ENCODE data around the gene ST3GAL3. TPM values are rescaled to one million over a fixed set of nuclear protein-coding genes. Genes with fewer than 3 reads are reported as not detected.
"Not testable (repeated sequence)": the region's sequence is repeated elsewhere in the genome, so short reads cannot be mapped to it uniquely, and the experiment has no call there.

ST3GAL3 gene
- total and polyA plus RNA-seq, 8 donors = 5.6 to 11.4 (median 8.6) TPM

GRCh38 chr1:43772978-43773377, 65.6 kb downstream of the ST3GAL3 start:
- intact Hi-C loops (cut with DNase I) = loop anchor here in 1 of 3 donors (10.0 kb wide), 1 partner anchor 252 kb away; no protein-coding TSS in a partner anchor
- Histone ChIP-seq H3K27ac (no peak overlapping the region), H3K4me3 (no peak overlapping the region), H3K36me3 (no peaks in the 10 kb centered on the region), H3K27me3 (no peaks in the 10 kb centered on the region), H3K4me1 (no peaks in the 10 kb centered on the region), H3K9me3 (no peaks in the 10 kb centered on the region)
- FAIRE-seq (no peak), DNase-seq (no peak), ATAC-seq (no peak)
- no peak for TF ChIP-seq CTCF (IDR thresholded peaks at IDR 0.05)
- 92 to 97% methylated on average over 5 of the region's 5 CpGs for WGBS, 2 donors

GRCh38 chr1:43773821-43774220, 66.5 kb downstream of the ST3GAL3 start:
- ATAC-seq (no peak), DNase-seq (no peak), FAIRE-seq (no peak)
- no peak for TF ChIP-seq CTCF (IDR thresholded peaks at IDR 0.05)
- Histone ChIP-seq H3K4me3 (no peak overlapping the region), H3K27ac (no peak overlapping the region), H3K4me1 (no peaks in the 10 kb centered on the region), H3K9me3 (no peaks in the 10 kb centered on the region), H3K27me3 (no peaks in the 10 kb centered on the region), H3K36me3 (no peaks in the 10 kb centered on the region)
- intact Hi-C loops (cut with DNase I) = loop anchor here in 1 of 3 donors (10.0 kb wide), 1 partner anchor 251 kb away; no protein-coding TSS in a partner anchor

DNA sequence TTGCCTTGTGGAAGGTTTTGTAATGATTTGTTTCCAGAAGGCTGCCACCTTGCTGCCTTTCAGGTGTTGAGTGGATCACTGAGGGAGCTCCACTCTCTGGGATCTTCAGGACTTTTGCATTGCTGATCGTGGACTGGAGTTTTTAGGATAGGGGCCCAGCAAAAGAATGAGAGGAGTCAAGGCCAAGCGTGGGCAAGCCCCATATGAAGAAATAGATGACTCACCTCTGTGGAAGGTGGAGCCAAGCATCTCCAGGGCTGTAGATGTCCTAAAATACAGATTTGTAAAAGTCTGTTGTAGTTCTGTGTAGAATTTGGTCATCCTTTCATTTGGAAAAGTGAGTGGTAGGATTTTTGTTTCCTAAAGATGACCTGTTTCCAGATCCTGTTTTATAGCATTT, 67.0 kb downstream of the ST3GAL3 start:
- no peak overlapping the region for H3K4me3 ChIP-seq
- 78 to 91% methylated on average over 2 of the region's 2 CpGs for WGBS, 2 donors
- H3K36me3 ChIP-seq = no peaks in the 10 kb centered on the region
- H3K9me3 ChIP-seq = no peaks in the 10 kb centered on the region
- FAIRE-seq (no peak), DNase-seq (no peak), ATAC-seq (no peak)
- no peaks in the 10 kb centered on the region for H3K4me1 ChIP-seq
- no peaks in the 10 kb centered on the region for H3K27me3 ChIP-seq
- intact Hi-C loops (cut with DNase I) = loop anchor here in 1 of 3 donors (10.0 kb wide), 1 partner anchor 250 kb away; no protein-coding TSS in a partner anchor
- TF ChIP-seq CTCF (IDR thresholded peaks at IDR 0.05) = no peak
- no peak overlapping the region for H3K27ac ChIP-seq

GRCh38 chr1:43776043-43776761, 68.9 kb downstream of the ST3GAL3 start:
- no peak overlapping the region for H3K27ac ChIP-seq
- H3K27me3 ChIP-seq = no peaks in the 10 kb centered on the region
- no peaks in the 10 kb centered on the region for H3K9me3 ChIP-seq
- no peak for TF ChIP-seq CTCF (IDR thresholded peaks at IDR 0.05)
- intact Hi-C loops (cut with DNase I) = loop anchor here in 1 of 3 donors (10.0 kb wide), 1 partner anchor 249 kb away; no protein-coding TSS in a partner anchor
- H3K4me1 ChIP-seq = no peaks in the 10 kb centered on the region
- ATAC-seq (no peak), DNase-seq (no peak), FAIRE-seq (no peak)
- H3K4me3 ChIP-seq = no peak overlapping the region
- H3K36me3 ChIP-seq = no peaks in the 10 kb centered on the region
- WGBS, 2 donors = 96 to 98% methylated on average over 4 of the region's 4 CpGs

- not testable (repeated sequence) for H3K9me3 ChIP-seq, H3K36me3 ChIP-seq, H3K27ac ChIP-seq, H3K27me3 ChIP-seq, H3K4me3 ChIP-seq, ATAC-seq, H3K4me1 ChIP-seq, FAIRE-seq, DNase-seq
- intact Hi-C loops (cut with DNase I) = loop anchor here in 1 of 3 donors (10.0 kb wide), 1 partner anchor 247 kb away; no protein-coding TSS in a partner anchor
- WGBS, 2 donors = 94 to 98% methylated on average over 3 of the region's 3 CpGs
Measured at GRCh38 chr1:43777916-43778315, 70.6 kb downstream of the ST3GAL3 start.
